Transverse colon (tissue), 3 donors: ENCODE data around the gene GRIN3B.

ENCODE experiments used
- POLR2A ChIP-seq: fragments of 450-650 bp; IDR thresholded peaks from one replicate; pipeline ENCODE4 v1.6.1; 2016; ENCODE audit warnings: antibody characterized with exemption, mild to moderate bottlenecking, moderate library complexity
- TF ChIP-seq, protein P1 (sequence below), 5 experiments: fragments of 200-600 bp in 3 of 5; fragments of 450-650 bp in 2 of 5; sonication (generic) in 3 of 5; IDR thresholded peaks; 1 replicate in 2 of 5; 2 replicates in 3 of 5; pipeline ENCODE4 v1.5.1; 2016 to 2017; ENCODE audit warnings: antibody characterized with exemption in 5 of 5, inconsistent platforms in 3 of 5, mild to moderate bottlenecking in 2 of 5, moderate library complexity in 1 of 5

GRCh38 chr19:1027650-1028061 is 27.4 kb downstream of the GRIN3B start:
- TF ChIP-seq, protein P1, sequence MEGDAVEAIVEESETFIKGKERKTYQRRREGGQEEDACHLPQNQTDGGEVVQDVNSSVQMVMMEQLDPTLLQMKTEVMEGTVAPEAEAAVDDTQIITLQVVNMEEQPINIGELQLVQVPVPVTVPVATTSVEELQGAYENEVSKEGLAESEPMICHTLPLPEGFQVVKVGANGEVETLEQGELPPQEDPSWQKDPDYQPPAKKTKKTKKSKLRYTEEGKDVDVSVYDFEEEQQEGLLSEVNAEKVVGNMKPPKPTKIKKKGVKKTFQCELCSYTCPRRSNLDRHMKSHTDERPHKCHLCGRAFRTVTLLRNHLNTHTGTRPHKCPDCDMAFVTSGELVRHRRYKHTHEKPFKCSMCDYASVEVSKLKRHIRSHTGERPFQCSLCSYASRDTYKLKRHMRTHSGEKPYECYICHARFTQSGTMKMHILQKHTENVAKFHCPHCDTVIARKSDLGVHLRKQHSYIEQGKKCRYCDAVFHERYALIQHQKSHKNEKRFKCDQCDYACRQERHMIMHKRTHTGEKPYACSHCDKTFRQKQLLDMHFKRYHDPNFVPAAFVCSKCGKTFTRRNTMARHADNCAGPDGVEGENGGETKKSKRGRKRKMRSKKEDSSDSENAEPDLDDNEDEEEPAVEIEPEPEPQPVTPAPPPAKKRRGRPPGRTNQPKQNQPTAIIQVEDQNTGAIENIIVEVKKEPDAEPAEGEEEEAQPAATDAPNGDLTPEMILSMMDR (IDR thresholded peaks at IDR 0.05) = no peak
- no peak for TF ChIP-seq POLR2A
